Umbilical cord (tissue), 1 donor: Measurements from ENCODE around the gene DLL4. TPM values are rescaled to one million over a fixed set of nuclear protein-coding genes. Genes with fewer than 3 reads are reported as not detected.

ENCODE experiments used
- total RNA-seq: library from RNA; depleted of rRNA; stranded (reverse); fragments of >200 nt; gene quantifications from one replicate; pipeline ENCODE4 v1.2.3, GENCODE V29; 2014; ENCODE audit warnings: low replicate concordance; ENCODE audit not compliant: insufficient read depth

The DLL4 gene
- total RNA-seq, 1 donor from 2014 or later = 3.6 TPM

Other genes with a start within 250 kb of the DLL4 start
- 0.48 TPM for gene RAD51, start 234.2 kb upstream of the DLL4 start, total RNA-seq
- 9.4 TPM for gene RMDN3, start 174.1 kb upstream of the DLL4 start, total RNA-seq
- gene GCHFR, start 165.3 kb upstream of the DLL4 start, total RNA-seq = not detected
- 0.24 TPM for gene C15orf62, start 159.4 kb upstream of the DLL4 start, total RNA-seq
- gene ZFYVE19, start 122.3 kb upstream of the DLL4 start, total RNA-seq = 11.3 TPM
- gene DNAJC17, start 121.9 kb upstream of the DLL4 start, total RNA-seq = 10.4 TPM
- gene PPP1R14D, start 100.6 kb upstream of the DLL4 start, total RNA-seq = 1.7 TPM
- 16.6 TPM for gene SPINT1, start 85.3 kb upstream of the DLL4 start, total RNA-seq
- 3.6 TPM for gene RHOV, start 55.1 kb upstream of the DLL4 start, total RNA-seq
- 32.0 TPM for gene VPS18, start 34.9 kb upstream of the DLL4 start, total RNA-seq
- gene CHAC1, start 24.1 kb downstream of the DLL4 start, total RNA-seq = 8.7 TPM
- gene INO80, start 186.9 kb downstream of the DLL4 start, total RNA-seq = 16.9 TPM